Pancreas (tissue), 10 donors: ENCODE data around the gene PDZD2. TPM values are rescaled to one million over a fixed set of nuclear protein-coding genes. Genes with fewer than 3 reads are reported as not detected.
A peak's percentile ranks its signal among the peaks of the same experiment; 100 is the strongest.

Source experiments
- ATAC-seq, 4 donors: fragments of 200-7000 bp; cut with Tn5 transposase; one replicate each; pipeline versions ENCODE4 v1.8.0 to v1.9.1; 2020; ENCODE audit warnings: mild to moderate bottlenecking in 4 of 4, moderate library complexity in 4 of 4
- DNase-seq, 6 donors: peaks; one replicate each; pipeline ENCODE4 v3.0.0-alpha.2; 2020
- FAIRE-seq: peaks from 2 replicates; lab custom pipeline; 2012; peaks lifted over from hg19 to GRCh38; lab: Jason Lieb, UNC
- H3K27ac ChIP-seq, 4 donors: fragments of 200-600 bp; sonication (generic); 1 replicate in 3 of 4; 2 replicates in 1 of 4; pipeline versions ENCODE4 v1.5.0 to v1.8.0; 2020
- H3K27me3 ChIP-seq, 4 donors: fragments of 200-600 bp; one replicate each; pipeline ENCODE4 v1.8.0; 2021
- H3K36me3 ChIP-seq, 3 donors: fragments of 200-600 bp; sonication (generic) in 1 of 3; one replicate each; pipeline versions ENCODE4 v1.5.0 to v1.8.0; 2020 to 2021
- H3K4me1 ChIP-seq, 3 donors: fragments of 200-600 bp; one replicate each; pipeline ENCODE4 v1.8.0; 2021
- H3K4me3 ChIP-seq, 4 donors: fragments of 200-600 bp; sonication (generic) in 2 of 4; one replicate each; pipeline versions ENCODE4 v1.5.0 to v1.8.0; 2020 to 2021
- H3K9me3 ChIP-seq, 4 donors: fragments of 200-600 bp; one replicate each; pipeline ENCODE4 v1.8.0; 2021
- WGBS, 2 donors: extraction: QIAGEN DNeasy Blood & Tissue Kit; methylation state at CpG; one replicate each; pipeline ENCODE4 v1.1.7; 2013; 5-methylcytosine and 5-hydroxymethylcytosine counted together
- intact Hi-C, 3 donors: fragments of 100-400 bp; cut with DNase I; formaldehyde crosslinking; loops; one replicate each; pipeline versions ENCODE4 v1.11.1 to v1.14.2; 2022
- polyA plus RNA-seq, 2 donors: library from polyadenylated mRNA; stranded (reverse); fragments of 200-250 nt; gene quantifications; one replicate each; pipeline ENCODE4 v1.2.3, GENCODE V29; 2013
- total RNA-seq, 6 donors: library from RNA; stranded (reverse); fragmentation: NEBNext Ultra II Directional in 4 of 6; extraction: Animal tissue kit (Norgen Biotek cat#: 25700) in 4 of 6; gene quantifications; one replicate each; pipeline versions ENCODE4 v1.2.1 to v1.2.4, GENCODE V29; 2021 to 2023
- TF ChIP-seq, protein P1 (sequence below), 4 donors: fragments of 200-600 bp; sonication (generic) in 3 of 4; IDR thresholded peaks; one replicate each; pipeline versions ENCODE4 v1.5.0 to v1.8.0; 2021; ENCODE audit warnings: antibody characterized with exemption in 4 of 4
- donor health status: healthy with polysubstance abuse.
- donor health status: DM: no; HTN: no; CAD: no; lungs with moderate emphysema.
- donor health status: DM: no; HTN: no; CAD: no.
- donor health status: control.
- donor health status: control.
- donor health status: Bipolar disorder and iron deficiency.
- donor health status: DM: yes; HTN: yes; CAD: no.
- donor health status: DM: no; HTN: no; CAD: no.
- donor health status: DM: no; HTN: no; CAD: no.
- donor health status: DM: yes; HTN: yes; CAD: no.

PDZD2 gene
- total and polyA plus RNA-seq, 8 donors: 1.4 to 4.5 (median 3.3) TPM

- TF ChIP-seq, protein P1, sequence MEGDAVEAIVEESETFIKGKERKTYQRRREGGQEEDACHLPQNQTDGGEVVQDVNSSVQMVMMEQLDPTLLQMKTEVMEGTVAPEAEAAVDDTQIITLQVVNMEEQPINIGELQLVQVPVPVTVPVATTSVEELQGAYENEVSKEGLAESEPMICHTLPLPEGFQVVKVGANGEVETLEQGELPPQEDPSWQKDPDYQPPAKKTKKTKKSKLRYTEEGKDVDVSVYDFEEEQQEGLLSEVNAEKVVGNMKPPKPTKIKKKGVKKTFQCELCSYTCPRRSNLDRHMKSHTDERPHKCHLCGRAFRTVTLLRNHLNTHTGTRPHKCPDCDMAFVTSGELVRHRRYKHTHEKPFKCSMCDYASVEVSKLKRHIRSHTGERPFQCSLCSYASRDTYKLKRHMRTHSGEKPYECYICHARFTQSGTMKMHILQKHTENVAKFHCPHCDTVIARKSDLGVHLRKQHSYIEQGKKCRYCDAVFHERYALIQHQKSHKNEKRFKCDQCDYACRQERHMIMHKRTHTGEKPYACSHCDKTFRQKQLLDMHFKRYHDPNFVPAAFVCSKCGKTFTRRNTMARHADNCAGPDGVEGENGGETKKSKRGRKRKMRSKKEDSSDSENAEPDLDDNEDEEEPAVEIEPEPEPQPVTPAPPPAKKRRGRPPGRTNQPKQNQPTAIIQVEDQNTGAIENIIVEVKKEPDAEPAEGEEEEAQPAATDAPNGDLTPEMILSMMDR (IDR thresholded peaks at IDR 0.05): no peak
- Histone ChIP-seq H3K27me3 (no peaks in the 10 kb centered on the region), H3K4me1 (no peaks in the 10 kb centered on the region), H3K36me3 (no peaks in the 10 kb centered on the region), H3K27ac (no peak overlapping the region), H3K4me3 (no peak overlapping the region), H3K9me3 (no peaks in the 10 kb centered on the region)
- no peak for DNase-seq
- no peak for FAIRE-seq
- WGBS, 2 donors: 18 to 69% methylated on average over 2 of the region's 2 CpGs
- intact Hi-C loops: no loop called here
- ATAC-seq: no peak
Measured at GRCh38 chr5:31833710-31834109, 194.8 kb downstream of the PDZD2 start.

DNA sequence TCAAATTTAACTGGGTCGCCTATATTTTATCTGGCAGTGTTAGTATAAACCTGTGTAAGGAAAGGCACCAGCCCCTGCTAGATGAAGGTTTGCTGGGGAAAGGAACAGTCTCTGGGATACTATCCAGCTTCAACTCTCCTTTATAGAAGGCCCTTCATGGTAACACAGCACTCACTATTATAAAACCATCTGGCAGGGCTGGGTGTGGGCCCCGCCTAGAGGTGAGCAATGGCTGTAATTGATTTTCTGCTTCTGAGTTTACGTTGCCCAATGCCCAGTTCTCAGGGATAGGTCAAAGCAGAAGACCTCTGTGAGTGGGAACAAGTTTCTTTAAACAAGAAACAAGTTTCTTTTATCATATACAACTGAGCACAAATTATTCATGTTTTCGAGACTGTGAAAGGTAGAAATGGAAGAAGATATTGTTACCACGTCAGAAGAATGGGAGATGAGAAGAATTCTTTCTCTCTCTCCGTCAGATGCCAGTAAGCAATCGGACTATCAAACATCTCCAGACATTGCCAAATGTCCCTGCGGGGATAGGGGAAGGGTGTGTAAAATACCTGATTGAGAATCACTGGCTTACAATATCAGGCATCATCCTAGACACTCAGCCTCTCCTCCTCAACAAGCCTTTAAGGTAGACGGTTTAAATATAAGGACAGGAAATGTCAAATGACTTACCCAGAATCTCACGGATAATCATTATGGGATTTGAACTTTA, 205.9 kb downstream of the PDZD2 start:
- peak in 3 of 4 donors; percentile 48 to 56 (median 49) for ATAC-seq
- Histone ChIP-seq H3K9me3 (no peaks in the 10 kb centered on the region), H3K27ac (no peak overlapping the region), H3K4me3 (no peak overlapping the region), H3K4me1 (no peaks in the 10 kb centered on the region), H3K36me3 (no peaks in the 10 kb centered on the region), H3K27me3 (no peaks in the 10 kb centered on the region)
- WGBS, 2 donors: 53 to 58% methylated on average over 10 of the region's 10 CpGs
- TF ChIP-seq, protein P1 (IDR thresholded peaks at IDR 0.05): no peak
- intact Hi-C loops: no loop called here
- no peak for DNase-seq
- no peak for FAIRE-seq

GRCh38 chr5:31845361-31845760, 206.4 kb downstream of the PDZD2 start:
- Histone ChIP-seq H3K36me3 (no peaks in the 10 kb centered on the region), H3K9me3 (no peaks in the 10 kb centered on the region), H3K27ac (no peak overlapping the region), H3K4me3 (no peak overlapping the region), H3K27me3 (no peaks in the 10 kb centered on the region), H3K4me1 (no peaks in the 10 kb centered on the region)
- DNase-seq (no peak), ATAC-seq (no peak), FAIRE-seq (no peak)
- intact Hi-C loops: no loop called here
- TF ChIP-seq, protein P1 (IDR thresholded peaks at IDR 0.05): no peak
- 41 to 55% methylated on average over 3 of the region's 3 CpGs for WGBS, 2 donors

DNA sequence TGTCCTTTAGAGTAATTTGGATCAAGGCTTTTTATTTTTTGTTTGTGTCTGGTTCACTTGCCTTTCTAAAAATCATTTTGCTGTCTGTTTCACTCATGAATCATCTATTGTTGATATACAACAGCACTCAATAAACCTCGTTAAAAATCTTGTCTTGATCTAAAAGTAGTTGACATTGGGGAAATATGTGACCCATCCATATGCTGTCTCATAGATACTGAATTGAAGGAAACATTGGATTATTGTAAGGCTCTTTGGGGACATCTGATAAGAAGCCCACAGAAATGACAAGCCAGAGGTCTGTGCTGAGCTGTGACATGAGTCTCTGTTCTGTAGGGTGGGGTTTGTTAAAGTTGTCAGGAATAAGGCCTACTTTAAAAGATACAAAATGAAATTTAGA, 208.0 kb downstream of the PDZD2 start:
- H3K9me3 ChIP-seq: no peaks in the 10 kb centered on the region
- ATAC-seq (no peak), FAIRE-seq (no peak), DNase-seq (no peak)
- H3K36me3 ChIP-seq: no peaks in the 10 kb centered on the region
- no peak overlapping the region for H3K4me3 ChIP-seq
- H3K27ac ChIP-seq: no peak overlapping the region
- TF ChIP-seq, protein P1 (IDR thresholded peaks at IDR 0.05): no peak
- no peaks in the 10 kb centered on the region for H3K4me1 ChIP-seq
- no peaks in the 10 kb centered on the region for H3K27me3 ChIP-seq
- 41 to 45% methylated on average over 1 of the region's 1 CpG for WGBS, 2 donors
- intact Hi-C loops: no loop called here

- no peaks in the 10 kb centered on the region for H3K36me3 ChIP-seq
- intact Hi-C loops: no loop called here
- H3K4me1 ChIP-seq: no peaks in the 10 kb centered on the region
- TF ChIP-seq, protein P1 (IDR thresholded peaks at IDR 0.05): no peak
- H3K9me3 ChIP-seq: no peaks in the 10 kb centered on the region
- no peak overlapping the region for H3K27ac ChIP-seq
- H3K4me3 ChIP-seq: no peak overlapping the region
- DNase-seq (no peak), FAIRE-seq (no peak), ATAC-seq (no peak)
- H3K27me3 ChIP-seq: no peaks in the 10 kb centered on the region
- WGBS, 2 donors: 76 to 84% methylated on average over 7 of the region's 7 CpGs
Measured at GRCh38 chr5:31847354-31847753, 208.4 kb downstream of the PDZD2 start.
